ENCODE results near the gene UBE3A.

The UBE3A gene

DNA sequence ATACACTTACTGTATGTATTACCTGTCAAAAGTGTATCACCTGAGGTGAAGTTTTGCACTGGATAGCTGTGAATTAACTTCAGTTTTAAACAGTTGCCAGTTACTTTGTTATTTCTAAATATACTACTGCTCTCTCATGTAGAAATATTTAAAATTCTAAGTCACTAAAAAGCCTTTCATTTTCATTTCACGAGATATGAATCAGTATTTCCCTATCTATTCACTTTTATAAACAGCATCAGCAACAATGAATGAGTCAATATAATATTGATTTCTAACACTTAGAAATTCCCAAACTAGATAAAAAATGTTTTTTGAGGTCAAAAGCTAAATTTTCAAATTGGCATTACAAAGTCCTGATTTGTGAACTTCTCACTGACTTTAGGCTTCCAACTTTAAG, 32.6 kb downstream of the UBE3A start:
- H3K27me3 ChIP-seq, result no peaks in the 10 kb centered on the region
- peaks cover 0 to 10% (median 9%) of the 10 kb centered on the region in 3 donors for H3K9me3 ChIP-seq
- peaks cover 32 to 35% (median 34%) of the 10 kb centered on the region in 3 donors for H3K36me3 ChIP-seq
- DNase-seq, result no peak
- intact Hi-C loops (cut with DNase I; ENCODE audit: low total_unique reads), result no loop called here
- no peak overlapping the region for H3K4me3 ChIP-seq
- TF ChIP-seq, protein P1, sequence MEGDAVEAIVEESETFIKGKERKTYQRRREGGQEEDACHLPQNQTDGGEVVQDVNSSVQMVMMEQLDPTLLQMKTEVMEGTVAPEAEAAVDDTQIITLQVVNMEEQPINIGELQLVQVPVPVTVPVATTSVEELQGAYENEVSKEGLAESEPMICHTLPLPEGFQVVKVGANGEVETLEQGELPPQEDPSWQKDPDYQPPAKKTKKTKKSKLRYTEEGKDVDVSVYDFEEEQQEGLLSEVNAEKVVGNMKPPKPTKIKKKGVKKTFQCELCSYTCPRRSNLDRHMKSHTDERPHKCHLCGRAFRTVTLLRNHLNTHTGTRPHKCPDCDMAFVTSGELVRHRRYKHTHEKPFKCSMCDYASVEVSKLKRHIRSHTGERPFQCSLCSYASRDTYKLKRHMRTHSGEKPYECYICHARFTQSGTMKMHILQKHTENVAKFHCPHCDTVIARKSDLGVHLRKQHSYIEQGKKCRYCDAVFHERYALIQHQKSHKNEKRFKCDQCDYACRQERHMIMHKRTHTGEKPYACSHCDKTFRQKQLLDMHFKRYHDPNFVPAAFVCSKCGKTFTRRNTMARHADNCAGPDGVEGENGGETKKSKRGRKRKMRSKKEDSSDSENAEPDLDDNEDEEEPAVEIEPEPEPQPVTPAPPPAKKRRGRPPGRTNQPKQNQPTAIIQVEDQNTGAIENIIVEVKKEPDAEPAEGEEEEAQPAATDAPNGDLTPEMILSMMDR (IDR thresholded peaks at IDR 0.05), result no peak
- H3K4me1 ChIP-seq, result peaks cover 0 to 34% (median 3%) of the 10 kb centered on the region in 4 donors
- H3K27ac ChIP-seq, result no peak overlapping the region

DNA sequence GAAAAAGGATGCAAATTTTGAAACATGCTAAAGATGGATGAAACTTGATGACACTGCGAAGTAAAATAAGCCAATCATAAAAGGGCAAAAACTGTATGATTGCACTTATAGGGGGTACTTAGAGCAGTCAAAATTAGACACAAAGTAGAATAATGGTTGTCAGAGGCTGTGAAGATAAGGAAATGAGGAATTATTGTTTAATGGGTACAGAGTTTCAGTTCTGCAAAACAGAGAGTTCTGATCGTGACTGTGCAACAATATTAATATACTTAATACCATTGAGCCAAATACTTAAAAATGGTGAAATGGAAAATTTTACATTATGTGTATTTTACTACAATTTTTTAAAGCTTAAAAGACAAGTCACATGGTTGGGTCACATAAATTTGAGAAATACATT, 35.1 kb downstream of the UBE3A start:
- H3K36me3 ChIP-seq, result peaks cover 32 to 35% (median 34%) of the 10 kb centered on the region in 3 donors
- no peak overlapping the region for H3K4me3 ChIP-seq
- H3K4me1 ChIP-seq, result peaks cover 0 to 21% (median 0%) of the 10 kb centered on the region in 4 donors
- intact Hi-C loops (cut with DNase I; ENCODE audit: low total_unique reads), result loop anchor here (2.0 kb wide), 1 partner anchor 67 kb away; no protein-coding TSS in a partner anchor
- H3K27ac ChIP-seq, result no peak overlapping the region
- no peak for DNase-seq
- peaks cover 0 to 10% (median 9%) of the 10 kb centered on the region in 3 donors for H3K9me3 ChIP-seq
- TF ChIP-seq, protein P1 (IDR thresholded peaks at IDR 0.05), result no peak
- H3K27me3 ChIP-seq, result no peaks in the 10 kb centered on the region

GRCh38 chr15:25402342-25402741, 36.5 kb downstream of the UBE3A start:
- no peak overlapping the region for H3K27ac ChIP-seq
- no peak for DNase-seq
- TF ChIP-seq, protein P1 (IDR thresholded peaks at IDR 0.05), result no peak
- peaks cover 0 to 13% (median 2%) of the 10 kb centered on the region in 4 donors for H3K4me1 ChIP-seq
- no peaks in the 10 kb centered on the region for H3K27me3 ChIP-seq
- H3K4me3 ChIP-seq, result no peak overlapping the region
- peaks cover 0 to 10% (median 9%) of the 10 kb centered on the region in 3 donors for H3K9me3 ChIP-seq
- peaks cover 32 to 35% (median 34%) of the 10 kb centered on the region in 3 donors for H3K36me3 ChIP-seq
- intact Hi-C loops (cut with DNase I; ENCODE audit: low total_unique reads), result loop anchor here (2.0 kb wide), 1 partner anchor 68 kb away; no protein-coding TSS in a partner anchor

- intact Hi-C loops (cut with DNase I; ENCODE audit: low total_unique reads), result no loop called here
- H3K27ac ChIP-seq, result no peak overlapping the region
- no peak for DNase-seq
- TF ChIP-seq, protein P1 (IDR thresholded peaks at IDR 0.05), result no peak
- H3K9me3 ChIP-seq, result peaks cover 0 to 10% (median 9%) of the 10 kb centered on the region in 3 donors
- no peak overlapping the region for H3K4me3 ChIP-seq
- peaks cover 0 to 11% (median 9%) of the 10 kb centered on the region in 4 donors for H3K4me1 ChIP-seq
- peaks cover 32 to 35% (median 34%) of the 10 kb centered on the region in 3 donors for H3K36me3 ChIP-seq
- H3K27me3 ChIP-seq, result no peaks in the 10 kb centered on the region
Measured at GRCh38 chr15:25401501-25401900, 37.3 kb downstream of the UBE3A start.

- Histone ChIP-seq H3K4me3 (no peak overlapping the region), H3K9me3 (peaks cover 0 to 6% (median 2%) of the 10 kb centered on the region in 3 donors), H3K27me3 (no peaks in the 10 kb centered on the region), H3K36me3 (peaks cover 4 to 8% (median 5%) of the 10 kb centered on the region in 3 donors), H3K4me1 (peaks cover 0 to 20% (median 11%) of the 10 kb centered on the region in 4 donors), H3K27ac (no peak overlapping the region)
- TF ChIP-seq, protein P1 (IDR thresholded peaks at IDR 0.05), result no peak
- intact Hi-C loops (cut with DNase I; ENCODE audit: low total_unique reads), result no loop called here
- no peak for DNase-seq
Measured at GRCh38 chr15:25397100-25397499, 41.7 kb downstream of the UBE3A start.
